Large intestine (tissue), 3 donors: ENCODE data around the gene USP14. TPM values are rescaled to one million over a fixed set of nuclear protein-coding genes. Genes with fewer than 3 reads are reported as not detected.

ENCODE experiments used
- DNase-seq, 2 donors: peaks; one replicate each; pipeline versions ENCODE4 v3.0.0 to v3.0.0-alpha.2; 2013
- H3K27ac ChIP-seq: one replicate; pipeline ENCODE4 v1.5.1; 2013; ENCODE audit warnings: low read length
- H3K27me3 ChIP-seq: 2 replicates; pipeline ENCODE4 v1.6.1; 2013; ENCODE audit warnings: low read length; ENCODE audit not compliant: control insufficient read depth, insufficient read depth
- H3K36me3 ChIP-seq: 2 replicates; pipeline ENCODE4 v1.6.1; 2013; ENCODE audit warnings: low read length; ENCODE audit not compliant: control insufficient read depth, insufficient read depth
- H3K4me1 ChIP-seq: one replicate; pipeline ENCODE4 v1.6.1; 2013; ENCODE audit warnings: low read length; ENCODE audit not compliant: control insufficient read depth, insufficient read depth
- H3K4me3 ChIP-seq: one replicate; pipeline ENCODE4 v1.5.1; 2013; ENCODE audit warnings: low read length
- H3K9me3 ChIP-seq: one replicate; pipeline ENCODE4 v1.6.1; 2013; ENCODE audit warnings: mild to moderate bottlenecking, low read depth, low read length, moderate library complexity; ENCODE audit not compliant: control insufficient read depth
- WGBS: methylation state at CpG from one replicate; pipeline ENCODE4 v1.1.5; 2013; ENCODE audit warnings: low lambda C conversion rate; ENCODE audit not compliant: insufficient coverage; 5-methylcytosine and 5-hydroxymethylcytosine counted together
- polyA plus RNA-seq: library from polyadenylated mRNA; unstranded; fragments of 120-200 nt; gene quantifications from one replicate; pipeline ENCODE4 v1.2.1, GENCODE V29; 2013

USP14 gene
- polyA plus RNA-seq, 1 donor = 38.4 TPM

DNA sequence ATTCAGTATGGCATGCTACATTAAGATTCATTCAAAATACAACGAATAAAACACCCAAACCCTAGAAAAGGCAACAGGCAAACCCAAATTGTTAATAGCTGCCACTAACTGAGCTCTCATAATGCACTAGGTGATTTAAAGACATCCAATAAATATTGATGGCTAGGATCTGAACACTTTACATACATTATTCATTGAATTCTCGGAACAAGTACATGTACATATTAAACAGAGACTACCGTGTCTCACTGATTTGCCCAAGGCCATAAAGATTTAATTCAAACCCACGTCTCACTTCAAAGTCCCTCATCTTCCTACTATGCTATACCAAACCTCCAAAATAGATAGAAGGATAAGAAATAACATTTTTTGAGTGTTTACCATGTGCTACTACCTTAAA lies 67.4 kb downstream of the USP14 start:
- Histone ChIP-seq H3K36me3 (peaks cover 36% of the 10 kb centered on the region), H3K4me3 (no peak overlapping the region), H3K27ac (no peak overlapping the region), H3K9me3 (no peaks in the 10 kb centered on the region), H3K4me1 (no peaks in the 10 kb centered on the region), H3K27me3 (no peaks in the 10 kb centered on the region)
- no peak for DNase-seq
- WGBS = 92% methylated on average over 2 of the region's 4 CpGs

GRCh38 chr18:227374-227773 lies 69.0 kb downstream of the USP14 start:
- H3K36me3 ChIP-seq = peaks cover 35% of the 10 kb centered on the region
- 90% methylated on average over 2 of the region's 6 CpGs for WGBS

DNA sequence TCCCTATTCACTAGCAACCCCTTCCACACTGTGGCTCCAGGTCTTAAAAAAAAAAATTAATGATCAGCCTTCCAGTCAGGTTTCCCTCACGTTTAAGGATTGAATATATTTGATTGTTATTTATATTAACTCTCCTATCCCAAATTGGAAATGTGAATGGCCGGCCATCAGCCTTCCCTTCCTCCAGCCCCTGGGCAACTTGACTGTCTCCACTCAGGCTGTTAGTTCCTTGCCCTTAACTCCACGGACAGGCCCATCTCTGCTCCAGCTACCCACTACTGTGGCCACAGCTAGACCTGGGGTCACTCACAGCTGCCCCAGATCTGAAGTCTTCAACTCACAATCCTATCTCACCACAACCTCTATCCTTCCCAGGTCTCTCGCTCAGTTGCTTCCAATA lies 69.5 kb downstream of the USP14 start:
- Histone ChIP-seq H3K4me1 (no peaks in the 10 kb centered on the region), H3K36me3 (peaks cover 34% of the 10 kb centered on the region), H3K4me3 (no peak overlapping the region), H3K27me3 (no peaks in the 10 kb centered on the region), H3K27ac (no peak overlapping the region), H3K9me3 (no peaks in the 10 kb centered on the region)
- 86% methylated on average over 1 of the region's 4 CpGs for WGBS
- DNase-seq = no peak

More at GRCh38 chr18:227374-227773, 69.0 kb downstream of the USP14 start:
- Histone ChIP-seq H3K9me3 (no peaks in the 10 kb centered on the region), H3K4me3 (no peak overlapping the region), H3K4me1 (no peaks in the 10 kb centered on the region), H3K27ac (no peak overlapping the region), H3K27me3 (no peaks in the 10 kb centered on the region)
- no peak for DNase-seq

- no peaks in the 10 kb centered on the region for H3K27me3 ChIP-seq
- H3K36me3 ChIP-seq = peaks cover 31% of the 10 kb centered on the region
- no peaks in the 10 kb centered on the region for H3K4me1 ChIP-seq
- no peak overlapping the region for H3K4me3 ChIP-seq
- no peak for DNase-seq
- no peak overlapping the region for H3K27ac ChIP-seq
- no peaks in the 10 kb centered on the region for H3K9me3 ChIP-seq
- WGBS = 100% methylated on average over 1 of the region's 1 CpG
Measured at GRCh38 chr18:228586-228985, 70.2 kb downstream of the USP14 start.

DNA sequence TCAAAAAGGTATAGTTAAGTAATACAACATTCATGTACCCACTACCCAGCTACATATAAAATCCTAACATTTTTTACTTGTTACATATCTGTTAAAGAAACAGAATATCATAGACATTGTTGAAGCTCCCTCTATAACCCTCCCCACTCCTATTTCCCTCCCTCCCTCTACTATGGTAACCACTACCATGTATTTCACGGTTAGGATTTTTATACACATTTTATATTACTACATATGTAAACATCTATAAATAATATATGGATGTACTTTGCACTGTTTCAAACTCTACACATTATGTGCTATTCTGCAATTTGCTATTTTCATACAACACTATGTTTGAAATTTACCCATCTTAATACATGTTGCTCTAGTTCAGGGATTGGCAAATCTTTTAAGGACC lies 73.2 kb downstream of the USP14 start:
- H3K9me3 ChIP-seq = no peaks in the 10 kb centered on the region
- 100% methylated on average over 1 of the region's 1 CpG for WGBS
- DNase-seq = no peak
- H3K27me3 ChIP-seq = no peaks in the 10 kb centered on the region
- H3K27ac ChIP-seq = no peak overlapping the region
- no peaks in the 10 kb centered on the region for H3K4me1 ChIP-seq
- peaks cover 11% of the 10 kb centered on the region for H3K36me3 ChIP-seq
- H3K4me3 ChIP-seq = no peak overlapping the region

GRCh38 chr18:240175-240574 lies 81.8 kb downstream of the USP14 start:
- Histone ChIP-seq H3K36me3 (peaks cover 13% of the 10 kb centered on the region), H3K4me1 (no peaks in the 10 kb centered on the region), H3K27me3 (no peaks in the 10 kb centered on the region), H3K4me3 (no peak overlapping the region), H3K27ac (no peak overlapping the region), H3K9me3 (no peaks in the 10 kb centered on the region)
- WGBS = 100% methylated on average over 1 of the region's 1 CpG
- DNase-seq = peak in 1 of 2 donors; percentile 1

DNA sequence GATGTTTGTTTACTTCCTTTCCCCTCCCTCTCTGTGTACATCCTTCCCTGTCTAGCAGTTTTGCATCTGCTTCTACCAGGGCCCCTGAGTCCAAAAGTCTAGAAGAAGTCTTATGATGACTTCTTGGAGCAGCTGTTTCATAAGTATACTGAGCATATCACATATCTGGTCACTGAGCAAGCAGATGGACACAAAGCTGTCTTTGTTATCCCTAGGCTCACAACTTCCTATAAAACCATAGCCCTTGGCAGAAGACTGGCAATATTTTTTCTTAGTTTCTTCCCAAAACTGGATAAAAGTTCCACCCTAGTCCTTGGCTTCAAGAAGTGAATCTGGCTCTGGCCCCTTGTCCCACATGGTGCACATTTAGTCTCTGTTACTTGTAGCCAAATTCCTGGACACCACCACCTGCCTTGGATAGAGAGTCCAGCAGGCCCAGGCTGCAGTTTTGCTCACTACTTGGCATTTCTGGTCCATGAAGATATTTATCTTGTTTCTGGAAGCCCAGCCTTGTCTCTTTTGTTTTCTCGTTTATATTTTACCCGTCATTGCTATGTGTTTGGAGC lies 87.0 kb downstream of the USP14 start:
- Histone ChIP-seq H3K27me3 (no peaks in the 10 kb centered on the region), H3K27ac (no peak overlapping the region), H3K36me3 (peaks cover 31% of the 10 kb centered on the region), H3K9me3 (no peaks in the 10 kb centered on the region), H3K4me1 (no peaks in the 10 kb centered on the region), H3K4me3 (no peak overlapping the region)
- 100% methylated on average over 2 of the region's 2 CpGs for WGBS
- DNase-seq = peak in 1 of 2 donors; percentile 13

DNA sequence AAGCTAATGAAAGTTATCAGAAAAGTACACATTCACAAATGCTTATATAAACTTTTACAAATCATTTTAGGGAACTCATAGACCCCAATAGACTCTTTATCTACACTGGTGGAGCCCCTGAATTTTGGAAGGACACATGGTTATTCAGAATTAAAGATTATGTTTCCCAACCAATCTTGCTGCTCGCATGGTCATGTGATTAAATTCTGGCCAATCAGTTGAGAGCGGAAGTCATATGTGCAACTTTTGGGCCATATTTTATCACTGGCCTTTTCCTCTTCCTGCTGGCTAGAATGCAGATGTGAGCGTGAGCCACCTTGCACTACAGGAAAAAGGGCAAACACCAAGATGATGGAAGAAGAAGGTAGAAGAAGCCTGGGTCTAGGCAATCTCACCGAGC lies 89.7 kb downstream of the USP14 start:
- H3K9me3 ChIP-seq = no peaks in the 10 kb centered on the region
- no peak overlapping the region for H3K4me3 ChIP-seq
- H3K27me3 ChIP-seq = no peaks in the 10 kb centered on the region
- no peak for DNase-seq
- H3K4me1 ChIP-seq = no peaks in the 10 kb centered on the region
- H3K27ac ChIP-seq = no peak overlapping the region
- WGBS = no CpG with 5 or more reads among the region's 4 CpGs
- H3K36me3 ChIP-seq = peaks cover 47% of the 10 kb centered on the region

DNA sequence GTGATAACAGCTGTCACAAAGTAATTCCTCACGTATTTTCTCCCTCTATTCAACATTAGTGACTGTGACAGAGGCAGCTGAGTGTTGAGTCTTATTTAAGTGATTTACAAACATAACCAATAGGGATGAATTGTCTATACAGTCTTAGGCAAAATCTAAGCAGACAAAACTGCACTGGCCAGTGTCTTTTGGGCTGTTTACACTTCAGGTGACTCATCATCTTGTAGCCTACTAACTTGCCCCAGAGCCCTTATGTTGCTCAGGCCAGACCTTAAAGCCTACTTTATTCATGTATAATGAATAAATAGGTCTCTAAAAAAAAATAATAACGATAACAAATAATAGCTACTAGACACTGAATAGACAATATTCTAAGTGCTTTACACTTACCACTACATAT lies 92.3 kb downstream of the USP14 start:
- Histone ChIP-seq H3K36me3 (peaks cover 51% of the 10 kb centered on the region), H3K4me1 (no peaks in the 10 kb centered on the region), H3K27me3 (no peaks in the 10 kb centered on the region), H3K4me3 (no peak overlapping the region), H3K27ac (no peak overlapping the region), H3K9me3 (no peaks in the 10 kb centered on the region)
- DNase-seq = no peak
- no CpG with 5 or more reads among the region's 2 CpGs for WGBS

DNA sequence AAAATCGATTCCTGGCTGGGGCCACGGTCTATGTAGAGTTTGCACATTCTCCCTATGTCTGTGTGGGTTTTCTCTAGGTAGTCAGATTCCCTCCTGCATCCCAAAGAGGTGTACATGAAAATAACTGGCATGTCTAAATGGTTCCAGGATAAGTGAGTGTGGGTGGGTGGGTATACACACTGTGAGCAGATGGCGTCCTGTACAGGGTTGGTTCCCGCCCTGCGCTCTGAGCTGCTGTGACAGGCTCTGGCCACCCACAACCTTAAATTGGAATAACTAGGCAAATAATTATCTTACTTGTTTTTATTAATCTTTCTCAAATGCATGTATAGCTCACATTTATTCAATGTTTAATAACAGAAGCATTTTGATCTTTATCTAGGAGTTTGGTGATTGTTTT lies 93.2 kb downstream of the USP14 start:
- Histone ChIP-seq H3K27ac (no peak overlapping the region), H3K36me3 (peaks cover 59% of the 10 kb centered on the region), H3K9me3 (no peaks in the 10 kb centered on the region), H3K4me3 (no peak overlapping the region), H3K4me1 (no peaks in the 10 kb centered on the region), H3K27me3 (no peaks in the 10 kb centered on the region)
- WGBS = no CpG with 5 or more reads among the region's 5 CpGs
- DNase-seq = no peak

DNA sequence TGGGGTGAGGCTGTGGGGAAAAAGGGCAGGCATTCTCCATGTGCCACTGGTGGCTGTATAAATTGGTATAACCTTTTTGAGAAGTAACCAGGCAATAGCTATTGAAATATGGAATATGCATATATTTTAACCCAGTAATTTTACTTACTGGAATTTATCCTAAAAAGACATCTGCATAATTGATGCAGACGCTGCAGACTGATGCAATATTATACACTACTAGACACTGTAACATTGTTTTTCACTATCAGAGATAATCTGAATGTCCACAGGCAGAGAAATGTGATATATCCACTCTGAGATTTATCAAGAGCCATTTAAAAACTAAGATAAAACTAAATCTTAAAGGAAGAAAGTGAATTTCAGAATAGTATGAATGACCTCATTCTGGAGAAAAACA lies 94.8 kb downstream of the USP14 start:
- H3K9me3 ChIP-seq = no peaks in the 10 kb centered on the region
- H3K27me3 ChIP-seq = no peaks in the 10 kb centered on the region
- DNase-seq = no peak
- H3K4me1 ChIP-seq = no peaks in the 10 kb centered on the region
- no peak overlapping the region for H3K27ac ChIP-seq
- no peak overlapping the region for H3K4me3 ChIP-seq
- WGBS = no CpG with 5 or more reads among the region's 1 CpG
- H3K36me3 ChIP-seq = peaks cover 58% of the 10 kb centered on the region
